BE2C (cell line): ENCODE results near the gene MSH2.

Experiments
- DNase-seq: peaks from one replicate; pipeline ENCODE4 v3.0.0-alpha.2; 2020
- H3K27me3 ChIP-seq: fragments of 250-450 bp; sonication (Bioruptor Pico); 2 replicates; pipeline ENCODE4 v1.5.1; 2020; ENCODE audit warnings: mild to moderate bottlenecking
- H3K36me3 ChIP-seq: fragments of 250-450 bp; sonication (Bioruptor Pico); 2 replicates; pipeline ENCODE4 v1.5.1; 2020; ENCODE audit warnings: mild to moderate bottlenecking
- H3K4me1 ChIP-seq: fragments of 250-450 bp; sonication (Bioruptor Pico); 2 replicates; pipeline ENCODE4 v1.5.1; 2020
- H3K4me3 ChIP-seq: 2 replicates; pipeline ENCODE4 v1.5.1; 2011; ENCODE audit warnings: low read depth, low read length
- H3K9me3 ChIP-seq: fragments of 250-450 bp; sonication (Bioruptor Pico); 2 replicates; pipeline ENCODE4 v1.5.1; 2020
- TF ChIP-seq, protein P1 (sequence below): IDR thresholded peaks from 2 replicates; pipeline ENCODE4 v1.5.1; 2012; ENCODE audit warnings: mild to moderate bottlenecking, low read depth, low read length

The MSH2 gene

DNA sequence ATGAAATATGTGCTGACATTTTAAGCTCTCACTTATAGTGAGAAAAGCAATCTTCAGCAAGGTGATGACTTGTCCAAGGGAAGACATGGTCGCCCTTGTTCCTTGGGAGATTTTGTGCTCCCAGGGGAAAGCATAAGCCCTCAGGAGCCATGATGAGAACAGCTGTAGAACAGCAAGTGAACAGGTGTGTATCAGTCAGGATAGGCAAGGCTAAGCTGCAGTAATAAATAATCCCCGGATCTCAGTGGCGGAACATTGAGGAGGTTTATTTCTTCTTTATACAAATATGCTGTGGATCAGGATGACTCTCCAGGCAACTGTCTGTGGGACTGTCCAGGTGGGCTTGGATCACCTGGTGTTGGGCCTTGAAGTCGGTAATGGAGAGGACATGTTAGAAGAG is 103.1 kb downstream of the MSH2 start:
- Histone ChIP-seq H3K4me3 (no peak overlapping the region), H3K36me3 (no peaks in the 10 kb centered on the region), H3K9me3 (no peaks in the 10 kb centered on the region; the same call in 1 of the 2 replicates), H3K4me1 (no peaks in the 10 kb centered on the region), H3K27me3 (no peaks in the 10 kb centered on the region)
- no peak for DNase-seq
- TF ChIP-seq, protein P1, sequence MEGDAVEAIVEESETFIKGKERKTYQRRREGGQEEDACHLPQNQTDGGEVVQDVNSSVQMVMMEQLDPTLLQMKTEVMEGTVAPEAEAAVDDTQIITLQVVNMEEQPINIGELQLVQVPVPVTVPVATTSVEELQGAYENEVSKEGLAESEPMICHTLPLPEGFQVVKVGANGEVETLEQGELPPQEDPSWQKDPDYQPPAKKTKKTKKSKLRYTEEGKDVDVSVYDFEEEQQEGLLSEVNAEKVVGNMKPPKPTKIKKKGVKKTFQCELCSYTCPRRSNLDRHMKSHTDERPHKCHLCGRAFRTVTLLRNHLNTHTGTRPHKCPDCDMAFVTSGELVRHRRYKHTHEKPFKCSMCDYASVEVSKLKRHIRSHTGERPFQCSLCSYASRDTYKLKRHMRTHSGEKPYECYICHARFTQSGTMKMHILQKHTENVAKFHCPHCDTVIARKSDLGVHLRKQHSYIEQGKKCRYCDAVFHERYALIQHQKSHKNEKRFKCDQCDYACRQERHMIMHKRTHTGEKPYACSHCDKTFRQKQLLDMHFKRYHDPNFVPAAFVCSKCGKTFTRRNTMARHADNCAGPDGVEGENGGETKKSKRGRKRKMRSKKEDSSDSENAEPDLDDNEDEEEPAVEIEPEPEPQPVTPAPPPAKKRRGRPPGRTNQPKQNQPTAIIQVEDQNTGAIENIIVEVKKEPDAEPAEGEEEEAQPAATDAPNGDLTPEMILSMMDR: no peak

DNA sequence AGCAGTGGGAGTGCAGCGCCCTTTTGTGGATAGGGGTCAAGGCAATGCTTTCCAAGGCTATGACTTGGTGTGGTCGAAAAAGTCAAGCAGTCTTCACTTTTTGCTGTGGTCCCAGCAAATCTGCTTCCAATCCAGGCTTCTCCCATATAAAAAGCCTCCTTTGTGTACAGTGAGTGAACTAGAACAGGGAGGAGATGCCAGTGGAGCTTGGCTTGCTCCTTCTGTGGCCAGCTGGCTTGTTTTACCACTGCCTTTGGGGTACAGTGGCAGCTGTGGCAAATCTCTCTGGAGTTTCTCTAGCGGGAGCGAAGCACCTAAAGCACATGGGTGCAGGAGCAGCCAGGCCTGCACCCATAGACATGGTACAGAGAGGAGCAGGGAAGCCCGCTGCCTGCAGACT is 103.5 kb downstream of the MSH2 start:
- TF ChIP-seq, protein P1: no peak
- Histone ChIP-seq H3K36me3 (no peaks in the 10 kb centered on the region), H3K4me1 (no peaks in the 10 kb centered on the region), H3K9me3 (no peaks in the 10 kb centered on the region; the same call in 1 of the 2 replicates), H3K4me3 (no peak overlapping the region), H3K27me3 (no peaks in the 10 kb centered on the region)
- no peak for DNase-seq

GRCh38 chr2:47508080-47508479 is 105.1 kb downstream of the MSH2 start:
- Histone ChIP-seq H3K27me3 (no peaks in the 10 kb centered on the region), H3K4me3 (no peak overlapping the region), H3K9me3 (no peaks in the 10 kb centered on the region; the same call in 1 of the 2 replicates), H3K36me3 (no peaks in the 10 kb centered on the region), H3K4me1 (no peaks in the 10 kb centered on the region; the same call in 1 of the 2 replicates)
- DNase-seq: no peak
- TF ChIP-seq, protein P1: no peak

DNA sequence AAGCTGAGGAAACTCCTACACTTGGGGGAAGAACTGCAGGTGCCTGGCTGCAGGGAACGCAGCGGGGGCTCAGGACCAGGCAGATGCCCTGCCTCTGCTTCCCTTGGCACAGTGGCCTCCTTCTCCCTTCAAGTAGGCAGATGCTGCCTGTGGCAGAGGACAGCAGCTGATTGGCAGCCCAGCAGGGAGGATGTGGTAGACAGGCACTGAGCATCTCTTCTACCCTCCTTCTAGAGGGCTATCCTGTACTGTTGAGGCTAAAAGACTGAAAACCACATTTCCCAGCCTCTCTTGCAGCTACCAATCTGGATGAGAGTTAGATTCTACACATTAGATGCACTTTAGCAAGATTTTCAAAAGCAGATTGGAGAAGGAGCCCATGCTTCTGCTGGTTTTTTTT is 105.7 kb downstream of the MSH2 start:
- Histone ChIP-seq H3K4me3 (no peak overlapping the region), H3K9me3 (no peaks in the 10 kb centered on the region; the same call in 1 of the 2 replicates), H3K36me3 (no peaks in the 10 kb centered on the region), H3K4me1 (no peaks in the 10 kb centered on the region; the same call in 1 of the 2 replicates), H3K27me3 (no peaks in the 10 kb centered on the region)
- DNase-seq: no peak
- TF ChIP-seq, protein P1: no peak

- Histone ChIP-seq H3K4me3 (no peak overlapping the region), H3K9me3 (no peaks in the 10 kb centered on the region; the same call in 1 of the 2 replicates), H3K36me3 (no peaks in the 10 kb centered on the region), H3K27me3 (no peaks in the 10 kb centered on the region), H3K4me1 (no peaks in the 10 kb centered on the region; the same call in 1 of the 2 replicates)
- TF ChIP-seq, protein P1: no peak
- no peak for DNase-seq
Measured at GRCh38 chr2:47509250-47509649, 106.3 kb downstream of the MSH2 start.

- Histone ChIP-seq H3K27me3 (no peaks in the 10 kb centered on the region), H3K36me3 (no peaks in the 10 kb centered on the region), H3K4me1 (no peaks in the 10 kb centered on the region; the same call in 1 of the 2 replicates), H3K9me3 (no peaks in the 10 kb centered on the region; the same call in 1 of the 2 replicates), H3K4me3 (no peak overlapping the region)
- TF ChIP-seq, protein P1: no peak
- no peak for DNase-seq
Measured at GRCh38 chr2:47509821-47510385, 106.9 kb downstream of the MSH2 start.
